ENCODE results near the gene HOMER2. TPM values are rescaled to one million over a fixed set of nuclear protein-coding genes. Genes with fewer than 3 reads are reported as not detected.

Gene HOMER2
- total RNA-seq, 4 donors from 2014 or later: 0.40 to 25.1 (median 6.1) TPM

DNA sequence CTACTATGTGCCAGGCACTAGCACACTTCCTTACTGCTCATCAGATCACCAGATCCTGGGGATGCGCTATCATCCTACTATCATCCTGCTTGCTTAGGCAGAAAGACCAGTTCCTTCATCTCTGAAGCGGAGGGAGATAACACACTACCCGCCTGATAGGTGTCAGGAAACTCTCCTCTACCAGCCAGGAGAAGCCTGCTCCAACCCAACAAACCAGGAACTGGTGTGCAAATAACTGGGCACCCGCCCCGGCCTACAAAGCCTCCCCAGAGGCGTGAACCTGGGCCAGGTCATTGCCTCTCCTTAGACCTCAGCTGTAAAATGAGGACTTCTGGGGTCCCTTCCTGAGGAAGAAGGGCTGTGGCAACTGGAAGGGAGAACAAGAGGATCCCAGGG lies 61.5 kb downstream of the HOMER2 start:
- in situ Hi-C loops (cut with MboI; ENCODE audit: low pct_ligation_motif_present in 1 of 4, low pct_unique_long_range_greater_than_20kb in 1 of 4, low sequenced_read_pairs in 3 of 4) (no loop called here), intact Hi-C loops (cut with DNase I; ENCODE audit: low total_unique reads) (no loop called here)
- TF ChIP-seq EP300 (IDR thresholded peaks at IDR 0.05; ENCODE audit: low read depth): no peak
- TF ChIP-seq CTCF (IDR thresholded peaks at IDR 0.05): no peak
- no peaks in the 10 kb centered on the region for H3K27me3 ChIP-seq
- no peaks in the 10 kb centered on the region for H3K36me3 ChIP-seq
- DNase-seq: no peak
- peaks cover 0 to 3% (median 0%) of the 10 kb centered on the region in 4 donors for H3K4me1 ChIP-seq
- 89% methylated on average over 6 of the region's 6 CpGs; no CpG with 5 or more reads in 1 of the 2 donors for whole genome bisulfite sequencing, 2 donors (ENCODE audit: low coverage in 1 of 2)
- no peak overlapping the region for H3K27ac ChIP-seq
- H3K4me3 ChIP-seq: no peak overlapping the region
- no peaks in the 10 kb centered on the region for H3K9me3 ChIP-seq

DNA sequence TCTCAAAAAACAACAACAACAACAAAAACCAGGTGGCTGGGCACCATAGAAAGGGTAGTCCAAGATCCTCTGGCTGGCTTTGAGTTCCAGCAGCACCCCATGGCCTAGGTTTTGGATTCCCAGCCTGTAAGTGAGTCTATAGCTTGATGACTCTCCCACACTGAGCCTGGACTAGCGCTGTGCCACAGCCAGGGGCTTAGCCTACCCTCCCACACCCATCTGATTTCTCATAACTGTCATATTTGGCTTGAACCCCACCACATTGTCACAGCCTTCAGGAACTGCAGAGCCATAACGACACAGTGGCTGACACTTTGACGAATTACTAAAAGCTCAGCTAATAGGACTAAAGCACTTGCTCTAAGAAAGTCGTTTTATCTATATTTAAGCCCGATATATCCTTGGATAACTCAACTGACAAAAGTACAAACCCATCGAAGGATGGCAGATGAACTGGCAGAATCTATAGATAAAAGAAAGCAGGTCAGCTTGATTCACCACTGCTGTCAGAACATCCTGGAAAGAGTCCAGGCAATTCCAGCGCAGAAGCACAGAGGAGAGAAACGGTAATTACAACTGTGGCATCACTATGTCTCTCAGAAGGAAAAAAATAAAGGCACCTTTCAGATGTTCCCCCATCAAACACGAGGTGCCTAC lies 62.1 kb downstream of the HOMER2 start:
- Histone ChIP-seq H3K27me3 (no peaks in the 10 kb centered on the region), H3K4me3 (no peak overlapping the region), H3K36me3 (no peaks in the 10 kb centered on the region), H3K4me1 (peaks cover 0 to 3% (median 0%) of the 10 kb centered on the region in 4 donors), H3K27ac (no peak overlapping the region), H3K9me3 (no peaks in the 10 kb centered on the region)
- WGBS, 2 donors (ENCODE audit: low coverage in 1 of 2): 47 to 65% methylated on average over 7 to 9 of the region's 9 CpGs
- no peak for TF ChIP-seq POLR2AphosphoS5 (IDR thresholded peaks at IDR 0.05)
- intact Hi-C loops (cut with DNase I; ENCODE audit: low total_unique reads) (no loop called here), in situ Hi-C loops (cut with MboI; ENCODE audit: low pct_ligation_motif_present in 1 of 4, low pct_unique_long_range_greater_than_20kb in 1 of 4, low sequenced_read_pairs in 3 of 4) (no loop called here)
- no peak for DNase-seq

DNA sequence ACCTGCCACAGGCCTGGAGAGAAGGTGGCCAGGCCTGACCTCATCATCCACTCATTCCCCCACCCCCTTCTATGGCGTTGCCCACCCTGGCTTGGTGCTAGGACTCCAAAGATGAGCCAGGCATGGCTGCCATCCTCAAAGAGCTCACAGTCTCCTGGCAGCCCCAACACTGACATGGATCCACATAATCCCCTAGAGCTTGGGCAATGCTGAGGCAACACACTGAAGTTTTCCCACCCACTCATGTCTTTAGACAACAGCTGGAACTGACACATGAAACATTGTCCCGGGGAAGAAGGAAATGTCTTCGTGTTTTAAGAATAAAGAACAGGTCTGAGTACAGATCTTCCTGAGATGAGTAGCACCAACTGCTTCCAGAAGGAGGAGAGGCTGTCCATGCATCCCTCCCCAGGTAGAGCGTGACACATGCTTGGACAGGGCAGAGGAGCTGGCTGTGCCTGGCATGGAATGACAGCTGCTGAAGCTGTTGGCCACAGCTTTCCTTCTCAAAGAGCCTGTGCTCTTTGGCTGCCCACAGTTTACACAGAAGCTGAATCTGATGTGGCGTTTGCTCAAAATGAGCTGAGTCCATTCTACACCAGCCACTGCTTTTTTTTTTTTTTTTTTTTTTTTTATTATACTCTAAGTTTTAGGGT lies 70.1 kb downstream of the HOMER2 start:
- H3K9me3 ChIP-seq: no peaks in the 10 kb centered on the region
- no peaks in the 10 kb centered on the region for H3K36me3 ChIP-seq
- no peaks in the 10 kb centered on the region for H3K4me1 ChIP-seq
- DNase-seq: no peak
- in situ Hi-C loops (cut with MboI; ENCODE audit: low pct_ligation_motif_present in 1 of 4, low pct_unique_long_range_greater_than_20kb in 1 of 4, low sequenced_read_pairs in 3 of 4) (no loop called here), intact Hi-C loops (cut with DNase I; ENCODE audit: low total_unique reads) (no loop called here)
- H3K27me3 ChIP-seq: no peaks in the 10 kb centered on the region
- WGBS, 2 donors (ENCODE audit: low coverage in 1 of 2): 87 to 89% methylated on average over 2 to 5 of the region's 5 CpGs
- no peak overlapping the region for H3K4me3 ChIP-seq
- TF ChIP-seq EP300 (IDR thresholded peaks at IDR 0.05; ENCODE audit: low read depth) (no peak), CTCF (IDR thresholded peaks at IDR 0.05) (no peak), POLR2A (IDR thresholded peaks at IDR 0.05) (no peak), POLR2AphosphoS5 (IDR thresholded peaks at IDR 0.05) (no peak)
- H3K27ac ChIP-seq: no peak overlapping the region

- WGBS, 2 donors (ENCODE audit: low coverage in 1 of 2): 89% methylated on average over 2 of the region's 2 CpGs; no CpG with 5 or more reads in 1 of the 2 donors
- H3K4me1 ChIP-seq: no peaks in the 10 kb centered on the region
Measured at GRCh38 chr15:82881747-82882146, 70.8 kb downstream of the HOMER2 start.

More at GRCh38 chr15:82881747-82882146, 70.8 kb downstream of the HOMER2 start:
- Histone ChIP-seq H3K27ac (no peak overlapping the region), H3K9me3 (no peaks in the 10 kb centered on the region), H3K4me3 (no peak overlapping the region), H3K36me3 (no peaks in the 10 kb centered on the region), H3K27me3 (no peaks in the 10 kb centered on the region)
- intact Hi-C loops (cut with DNase I; ENCODE audit: low total_unique reads) (no loop called here), in situ Hi-C loops (cut with MboI; ENCODE audit: low pct_ligation_motif_present in 1 of 4, low pct_unique_long_range_greater_than_20kb in 1 of 4, low sequenced_read_pairs in 3 of 4) (no loop called here)
- no peak for DNase-seq
- TF ChIP-seq CTCF (IDR thresholded peaks at IDR 0.05) (no peak), POLR2A (IDR thresholded peaks at IDR 0.05) (no peak), POLR2AphosphoS5 (IDR thresholded peaks at IDR 0.05) (no peak)
